ENCODE results near the gene PLD5. TPM values are rescaled to one million over a fixed set of nuclear protein-coding genes. Genes with fewer than 3 reads are reported as not detected.

The PLD5 gene
- total RNA-seq, 4 donors from 2014 or later = 0.33 to 0.54 TPM; not detected in 2

- Histone ChIP-seq H3K36me3 (no peaks in the 10 kb centered on the region), H3K9me3 (no peaks in the 10 kb centered on the region), H3K27ac (no peak overlapping the region), H3K4me1 (no peaks in the 10 kb centered on the region), H3K27me3 (no peaks in the 10 kb centered on the region), H3K4me3 (replicated peaks in 1 of 3) (no peak overlapping the region)
- DNase-seq = no peak
- 59 to 64% methylated on average over 7 of the region's 7 CpGs for WGBS, 2 donors
- intact Hi-C loops (cut with DNase I) = no loop called here
- TF ChIP-seq CTCF (IDR thresholded peaks at IDR 0.05) = no peak
- TF ChIP-seq POLR2A (IDR thresholded peaks at IDR 0.05) = no peak
Observed at GRCh38 chr1:242447689-242448088, 76.8 kb downstream of the PLD5 start.

- intact Hi-C loops (cut with DNase I) = no loop called here
- H3K27ac ChIP-seq = no peak overlapping the region
- no peak for DNase-seq
- no peaks in the 10 kb centered on the region for H3K27me3 ChIP-seq
- 54 to 55% methylated on average over 1 of the region's 1 CpG for WGBS, 2 donors
- H3K9me3 ChIP-seq = no peaks in the 10 kb centered on the region
- H3K36me3 ChIP-seq = no peaks in the 10 kb centered on the region
- H3K4me3 ChIP-seq (replicated peaks in 1 of 3) = no peak overlapping the region
- no peaks in the 10 kb centered on the region for H3K4me1 ChIP-seq
- TF ChIP-seq CTCF (IDR thresholded peaks at IDR 0.05) (no peak), POLR2A (IDR thresholded peaks at IDR 0.05) (no peak)
Observed at GRCh38 chr1:242440757-242441156, 83.7 kb downstream of the PLD5 start.

- intact Hi-C loops (cut with DNase I) = no loop called here
- WGBS, 2 donors = 69 to 74% methylated on average over 2 of the region's 2 CpGs
- DNase-seq = no peak
- Histone ChIP-seq H3K9me3 (no peaks in the 10 kb centered on the region), H3K27me3 (no peaks in the 10 kb centered on the region), H3K4me1 (no peaks in the 10 kb centered on the region), H3K27ac (no peak overlapping the region), H3K4me3 (replicated peaks in 1 of 3) (no peak overlapping the region), H3K36me3 (no peaks in the 10 kb centered on the region)
- no peak for TF ChIP-seq CTCF (IDR thresholded peaks at IDR 0.05)
Observed at GRCh38 chr1:242435200-242435599, 89.3 kb downstream of the PLD5 start.

GRCh38 chr1:242432491-242433095 is 91.9 kb downstream of the PLD5 start:
- H3K4me3 ChIP-seq (replicated peaks in 1 of 3) = no peak overlapping the region
- H3K36me3 ChIP-seq = no peaks in the 10 kb centered on the region
- no peaks in the 10 kb centered on the region for H3K27me3 ChIP-seq
- H3K4me1 ChIP-seq = no peaks in the 10 kb centered on the region
- 58 to 71% methylated on average over 6 of the region's 6 CpGs for WGBS, 2 donors
- DNase-seq = no peak
- no peaks in the 10 kb centered on the region for H3K9me3 ChIP-seq
- intact Hi-C loops (cut with DNase I) = no loop called here
- H3K27ac ChIP-seq = no peak overlapping the region
- no peak for TF ChIP-seq CTCF (IDR thresholded peaks at IDR 0.05)
- no peak for TF ChIP-seq POLR2A (IDR thresholded peaks at IDR 0.05)

GRCh38 chr1:242431786-242432185 is 92.7 kb downstream of the PLD5 start:
- no peaks in the 10 kb centered on the region for H3K4me1 ChIP-seq
- no peaks in the 10 kb centered on the region for H3K9me3 ChIP-seq
- DNase-seq = no peak
- TF ChIP-seq POLR2A (IDR thresholded peaks at IDR 0.05) (no peak), CTCF (IDR thresholded peaks at IDR 0.05) (no peak)
- H3K27ac ChIP-seq = no peak overlapping the region
- 88 to 92% methylated on average over 3 of the region's 3 CpGs for WGBS, 2 donors
- no peaks in the 10 kb centered on the region for H3K36me3 ChIP-seq
- intact Hi-C loops (cut with DNase I) = no loop called here
- H3K4me3 ChIP-seq (replicated peaks in 1 of 3) = no peak overlapping the region
- no peaks in the 10 kb centered on the region for H3K27me3 ChIP-seq
